Measurements from ENCODE around the gene CORO7. TPM values are rescaled to one million over a fixed set of nuclear protein-coding genes. Genes with fewer than 3 reads are reported as not detected.

Gene CORO7
- total and polyA plus RNA-seq, 4 donors = 15.3 to 60.1 (median 40.7) TPM

DNA sequence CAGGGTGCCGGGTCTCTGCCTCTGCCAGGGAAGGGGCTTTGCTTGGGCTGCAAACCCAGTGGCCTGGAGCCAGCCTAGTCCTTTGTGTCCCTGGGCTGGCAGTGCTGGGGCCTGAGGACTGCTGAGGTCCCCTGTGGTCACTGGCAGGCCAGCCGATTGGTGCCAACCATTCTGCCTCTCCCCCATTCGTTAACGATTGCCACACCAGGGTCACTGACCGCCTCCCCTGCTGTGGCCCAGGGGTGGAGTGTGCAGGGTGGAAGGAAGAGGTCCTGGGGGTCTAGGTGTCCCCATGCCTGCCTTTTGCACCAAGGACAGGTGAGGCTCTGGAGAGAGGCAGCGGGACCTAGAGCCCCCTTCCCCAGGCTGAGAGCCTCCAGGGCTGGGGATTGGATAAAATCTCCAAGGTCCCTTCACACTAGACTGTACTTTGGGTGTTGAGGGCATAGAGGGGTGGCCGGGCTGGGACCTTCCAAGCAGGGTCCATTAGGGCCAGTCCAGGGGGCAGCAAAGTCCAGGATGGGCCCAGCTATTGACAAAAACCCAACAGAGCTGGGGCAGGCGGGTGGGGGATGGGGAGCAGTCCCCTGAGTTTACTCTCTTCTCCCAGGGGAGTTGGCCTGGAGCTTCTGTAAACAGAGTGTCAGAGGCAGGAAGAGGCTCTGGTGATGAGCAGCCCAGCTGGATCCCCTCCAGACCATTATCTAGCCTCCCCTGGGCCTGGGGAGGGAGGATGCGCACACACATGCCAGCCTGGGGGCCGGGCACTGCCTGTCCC, 43.6 kb downstream of the CORO7 start:
- H3K36me3 ChIP-seq (ENCODE audit: control insufficient read depth in 1 of 2, insufficient read depth in 2 of 2, low read length in 1 of 2) = no peaks in the 10 kb centered on the region
- DNase-seq = peak in 1 of 2 donors; percentile 71

DNA sequence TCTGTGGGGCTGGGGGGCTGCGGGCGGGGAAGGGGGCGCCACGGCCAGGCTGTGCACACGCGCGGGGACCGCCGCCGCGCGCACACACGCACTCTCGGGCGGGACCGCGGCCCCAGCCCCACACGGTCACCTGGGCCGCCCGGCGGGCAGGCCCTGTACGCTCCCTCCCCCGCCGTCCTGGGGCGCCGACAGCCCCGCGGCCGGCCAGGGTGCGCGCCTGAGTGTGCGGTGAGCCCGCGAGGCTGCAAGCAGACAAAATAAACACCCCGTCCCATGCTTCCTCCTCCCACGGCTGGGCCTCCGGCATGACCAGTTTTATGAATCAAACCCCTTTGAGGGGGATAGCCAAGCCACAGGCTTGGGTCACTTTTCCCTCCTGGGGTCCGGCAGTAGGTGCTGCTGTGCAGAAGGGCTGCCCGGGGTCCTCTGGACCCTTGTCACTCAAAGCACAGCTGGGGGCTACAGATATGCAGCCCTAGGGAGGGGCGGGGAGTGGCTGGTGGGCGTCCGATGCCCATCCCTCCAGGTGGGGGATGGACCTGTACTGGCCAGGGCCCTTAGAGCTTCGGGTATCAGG, 44.3 kb downstream of the CORO7 start:
- ATAC-seq (ENCODE audit: low FRiP score) (no peak), DNase-seq (no peak)
- Histone ChIP-seq H3K36me3 (ENCODE audit: control insufficient read depth in 1 of 2, insufficient read depth in 2 of 2, low read length in 1 of 2) (no peaks in the 10 kb centered on the region), H3K27ac (ENCODE audit: low read depth in 1 of 2, low read length in 2 of 2) (peak overlapping the region; percentile 85 to 92), H3K4me3 (ENCODE audit: low read length in 2 of 2) (peak overlapping the region; percentile 73 to 84), H3K4me1 (ENCODE audit: control insufficient read depth in 1 of 2, insufficient read depth in 2 of 2, low read length in 2 of 2) (no peaks in the 10 kb centered on the region), H3K9me3 (ENCODE audit: control insufficient read depth, low read length) (no peaks in the 10 kb centered on the region), H3K27me3 (ENCODE audit: control insufficient read depth in 1 of 2, insufficient read depth in 2 of 2, low read length in 1 of 2) (no peaks in the 10 kb centered on the region)
- intact Hi-C loops (cut with DNase I) = loop anchor here in 1 of 2 donors (5.0 kb wide), 1 partner anchor 55 kb away; the partner anchor contains the start of gene GLIS2
- WGBS, 2 donors = 0 to 1% methylated on average over 30 to 43 of the region's 43 CpGs

More for the DNA sequence above, 43.6 kb downstream of the CORO7 start:
- 1 to 7% methylated on average over 9 to 10 of the region's 10 CpGs for WGBS, 2 donors
- Histone ChIP-seq H3K9me3 (ENCODE audit: control insufficient read depth, low read length) (no peaks in the 10 kb centered on the region), H3K27ac (ENCODE audit: low read depth in 1 of 2, low read length in 2 of 2) (peak overlapping the region; percentile 85 to 92), H3K27me3 (ENCODE audit: control insufficient read depth in 1 of 2, insufficient read depth in 2 of 2, low read length in 1 of 2) (no peaks in the 10 kb centered on the region), H3K4me3 (ENCODE audit: low read length in 2 of 2) (peak overlapping the region; percentile 73 to 84), H3K4me1 (ENCODE audit: control insufficient read depth in 1 of 2, insufficient read depth in 2 of 2, low read length in 2 of 2) (no peaks in the 10 kb centered on the region)
- intact Hi-C loops (cut with DNase I) = loop anchor here in 1 of 2 donors (5.0 kb wide), 1 partner anchor 55 kb away; the partner anchor contains the start of gene GLIS2
- no peak for ATAC-seq (ENCODE audit: low FRiP score)

GRCh38 chr16:4371357-4372000, 44.9 kb downstream of the CORO7 start, which contains the start of gene VASN:
Gene VASN (plus strand): TSS chr16:4371848. CDS start chr16:4380878, 9,030 bp downstream.
- H3K4me1 ChIP-seq (ENCODE audit: control insufficient read depth in 1 of 2, insufficient read depth in 2 of 2, low read length in 2 of 2) = no peaks in the 10 kb centered on the region
- intact Hi-C loops (cut with DNase I) = loop anchor here in 1 of 2 donors (5.0 kb wide), 1 partner anchor 54 kb away; the partner anchor contains the start of gene GLIS2
- 1% methylated on average over 43 to 50 of the region's 50 CpGs for WGBS, 2 donors
- H3K36me3 ChIP-seq (ENCODE audit: control insufficient read depth in 1 of 2, insufficient read depth in 2 of 2, low read length in 1 of 2) = no peaks in the 10 kb centered on the region
- peak within 1 kb of the TSS; percentile 85 to 92 for H3K27ac ChIP-seq (ENCODE audit: low read depth in 1 of 2, low read length in 2 of 2)
- ATAC-seq (ENCODE audit: low FRiP score) (peak; percentile 77), DNase-seq (peak; percentile 88 to 96)
- no peaks in the 10 kb centered on the region for H3K9me3 ChIP-seq (ENCODE audit: control insufficient read depth, low read length)
- no peaks in the 10 kb centered on the region for H3K27me3 ChIP-seq (ENCODE audit: control insufficient read depth in 1 of 2, insufficient read depth in 2 of 2, low read length in 1 of 2)
- H3K4me3 ChIP-seq (ENCODE audit: low read length in 2 of 2) = peak within 1 kb of the TSS; percentile 73 to 84

- H3K36me3 ChIP-seq (ENCODE audit: control insufficient read depth in 1 of 2, insufficient read depth in 2 of 2, low read length in 1 of 2) = no peaks in the 10 kb centered on the region
- intact Hi-C loops (cut with DNase I) = loop anchor here in 1 of 2 donors (5.0 kb wide), 1 partner anchor 53 kb away; the partner anchor contains the start of gene GLIS2
- peak; percentile 43 for ATAC-seq (ENCODE audit: low FRiP score)
- peak; percentile 95 for DNase-seq
- no peak overlapping the region for H3K4me3 ChIP-seq (ENCODE audit: low read length in 2 of 2)
- peak overlapping the region; percentile 36 to 77 for H3K27ac ChIP-seq (ENCODE audit: low read depth in 1 of 2, low read length in 2 of 2)
- H3K9me3 ChIP-seq (ENCODE audit: control insufficient read depth, low read length) = no peaks in the 10 kb centered on the region
- whole genome bisulfite sequencing, 2 donors = 6 to 9% methylated on average over 12 to 14 of the region's 14 CpGs
- no peaks in the 10 kb centered on the region for H3K27me3 ChIP-seq (ENCODE audit: control insufficient read depth in 1 of 2, insufficient read depth in 2 of 2, low read length in 1 of 2)
- no peaks in the 10 kb centered on the region for H3K4me1 ChIP-seq (ENCODE audit: control insufficient read depth in 1 of 2, insufficient read depth in 2 of 2, low read length in 2 of 2)
Measured at GRCh38 chr16:4370570-4371356, 45.6 kb downstream of the CORO7 start.

- DNase-seq = peak in 1 of 2 donors; percentile 67
- 57 to 65% methylated on average over 3 of the region's 3 CpGs for WGBS, 2 donors
- no peak overlapping the region for H3K4me3 ChIP-seq (ENCODE audit: low read length in 2 of 2)
- no peaks in the 10 kb centered on the region for H3K27me3 ChIP-seq (ENCODE audit: control insufficient read depth in 1 of 2, insufficient read depth in 2 of 2, low read length in 1 of 2)
- H3K4me1 ChIP-seq (ENCODE audit: control insufficient read depth in 1 of 2, insufficient read depth in 2 of 2, low read length in 2 of 2) = no peaks in the 10 kb centered on the region
- intact Hi-C loops (cut with DNase I) = loop anchor here in 1 of 2 donors (5.0 kb wide), 1 partner anchor 53 kb away; the partner anchor contains the start of gene GLIS2
- no peak for ATAC-seq (ENCODE audit: low FRiP score)
- H3K9me3 ChIP-seq (ENCODE audit: control insufficient read depth, low read length) = no peaks in the 10 kb centered on the region
- H3K36me3 ChIP-seq (ENCODE audit: control insufficient read depth in 1 of 2, insufficient read depth in 2 of 2, low read length in 1 of 2) = no peaks in the 10 kb centered on the region
- peak overlapping the region; percentile 36 to 77 for H3K27ac ChIP-seq (ENCODE audit: low read depth in 1 of 2, low read length in 2 of 2)
Measured at GRCh38 chr16:4370151-4370550, 46.2 kb downstream of the CORO7 start.

GRCh38 chr16:4369007-4369733, 47.2 kb downstream of the CORO7 start:
- Histone ChIP-seq H3K27ac (ENCODE audit: low read depth in 1 of 2, low read length in 2 of 2) (peak overlapping the region; percentile 24 to 77), H3K27me3 (ENCODE audit: control insufficient read depth in 1 of 2, insufficient read depth in 2 of 2, low read length in 1 of 2) (no peaks in the 10 kb centered on the region), H3K4me3 (ENCODE audit: low read length in 2 of 2) (no peak overlapping the region), H3K36me3 (ENCODE audit: control insufficient read depth in 1 of 2, insufficient read depth in 2 of 2, low read length in 1 of 2) (no peaks in the 10 kb centered on the region), H3K4me1 (ENCODE audit: control insufficient read depth in 1 of 2, insufficient read depth in 2 of 2, low read length in 2 of 2) (no peaks in the 10 kb centered on the region), H3K9me3 (ENCODE audit: control insufficient read depth, low read length) (no peaks in the 10 kb centered on the region)
- ATAC-seq (ENCODE audit: low FRiP score) (no peak), DNase-seq (peak; percentile 83 to 90)
- intact Hi-C loops (cut with DNase I) = loop anchor here in 1 of 2 donors (2.0 kb wide), 1 partner anchor 26 kb away; no protein-coding TSS in a partner anchor
- 51 to 55% methylated on average over 11 to 13 of the region's 13 CpGs for WGBS, 2 donors

DNA sequence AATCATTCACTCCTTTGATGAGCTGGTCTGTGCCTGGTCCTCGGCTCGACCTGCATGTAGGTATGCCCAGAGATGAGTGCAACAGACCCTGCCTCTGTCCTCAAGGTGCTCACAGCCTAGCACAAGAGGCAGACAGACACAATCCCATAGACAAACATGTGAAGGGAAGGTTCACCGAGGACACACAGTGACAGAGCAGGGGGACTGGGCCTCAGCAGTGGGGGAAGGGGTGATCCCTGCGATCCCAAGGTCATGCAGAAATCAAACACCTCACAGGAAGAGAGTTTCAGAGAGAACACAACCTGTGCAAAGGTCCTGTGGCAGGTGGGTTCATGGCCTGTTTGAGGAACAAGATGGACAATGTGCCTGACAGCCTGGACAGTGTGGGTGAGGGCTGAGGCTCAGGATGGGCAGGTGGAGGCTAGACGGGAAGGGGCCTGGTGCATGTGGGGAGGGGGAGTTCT, 49.0 kb downstream of the CORO7 start:
- 94 to 96% methylated on average over 5 of the region's 5 CpGs for WGBS, 2 donors
- no peak for ATAC-seq (ENCODE audit: low FRiP score)
- DNase-seq = no peak
- no peaks in the 10 kb centered on the region for H3K4me1 ChIP-seq (ENCODE audit: control insufficient read depth in 1 of 2, insufficient read depth in 2 of 2, low read length in 2 of 2)
- intact Hi-C loops (cut with DNase I) = no loop called here
- H3K36me3 ChIP-seq (ENCODE audit: control insufficient read depth in 1 of 2, insufficient read depth in 2 of 2, low read length in 1 of 2) = no peaks in the 10 kb centered on the region
- no peaks in the 10 kb centered on the region for H3K27me3 ChIP-seq (ENCODE audit: control insufficient read depth in 1 of 2, insufficient read depth in 2 of 2, low read length in 1 of 2)
- peak overlapping the region in 1 of 2 donors; percentile 37 for H3K27ac ChIP-seq (ENCODE audit: low read depth in 1 of 2, low read length in 2 of 2)
- no peaks in the 10 kb centered on the region for H3K9me3 ChIP-seq (ENCODE audit: control insufficient read depth, low read length)
- no peak overlapping the region for H3K4me3 ChIP-seq (ENCODE audit: low read length in 2 of 2)
